Stimulated activated CD4-positive, alpha-beta T cell treated with anti-CD3 and anti-CD28 coated beads, TNF-alpha, amount 100 ng/mL, for 1 hour (primary cell): ENCODE data around the gene LRRC8D.

Experiments
- DNase-seq, 3 donors: peaks; one replicate each; pipeline ENCODE4 v3.0.0-alpha.2; 2020; ENCODE audit warnings: low read depth in 3 of 3, low spot score in 1 of 3

Gene LRRC8D

DNA sequence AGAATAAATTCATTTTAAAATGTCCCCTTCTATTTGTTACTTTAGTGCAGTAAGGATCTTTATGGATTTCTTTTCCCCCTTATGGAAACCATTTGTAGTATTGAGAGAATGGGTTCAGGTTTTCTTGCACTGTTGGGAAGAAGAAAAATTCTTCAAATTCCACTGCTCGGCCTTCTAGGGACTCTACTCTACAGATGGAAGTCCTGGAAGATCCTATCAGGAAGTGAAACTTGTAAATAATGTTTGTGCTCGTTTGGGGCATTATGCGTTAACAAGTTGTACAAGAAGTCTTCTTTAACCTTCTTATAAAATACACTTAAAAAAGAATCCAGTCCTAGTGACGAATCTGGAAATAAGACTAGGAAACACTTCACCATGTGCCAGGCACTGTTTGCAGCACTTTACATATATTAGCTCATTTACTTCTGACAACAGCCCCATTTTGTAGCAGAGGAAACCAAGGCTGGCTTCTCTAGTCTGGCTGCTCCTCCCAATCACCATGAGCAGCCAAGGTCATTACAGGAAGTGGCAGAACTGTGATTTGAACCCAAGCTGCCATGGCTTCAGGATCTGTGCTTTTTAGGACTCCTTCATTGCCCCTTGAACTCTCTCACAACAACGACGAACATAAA, 11.8 kb downstream of the LRRC8D start:
- no peak for DNase-seq

DNA sequence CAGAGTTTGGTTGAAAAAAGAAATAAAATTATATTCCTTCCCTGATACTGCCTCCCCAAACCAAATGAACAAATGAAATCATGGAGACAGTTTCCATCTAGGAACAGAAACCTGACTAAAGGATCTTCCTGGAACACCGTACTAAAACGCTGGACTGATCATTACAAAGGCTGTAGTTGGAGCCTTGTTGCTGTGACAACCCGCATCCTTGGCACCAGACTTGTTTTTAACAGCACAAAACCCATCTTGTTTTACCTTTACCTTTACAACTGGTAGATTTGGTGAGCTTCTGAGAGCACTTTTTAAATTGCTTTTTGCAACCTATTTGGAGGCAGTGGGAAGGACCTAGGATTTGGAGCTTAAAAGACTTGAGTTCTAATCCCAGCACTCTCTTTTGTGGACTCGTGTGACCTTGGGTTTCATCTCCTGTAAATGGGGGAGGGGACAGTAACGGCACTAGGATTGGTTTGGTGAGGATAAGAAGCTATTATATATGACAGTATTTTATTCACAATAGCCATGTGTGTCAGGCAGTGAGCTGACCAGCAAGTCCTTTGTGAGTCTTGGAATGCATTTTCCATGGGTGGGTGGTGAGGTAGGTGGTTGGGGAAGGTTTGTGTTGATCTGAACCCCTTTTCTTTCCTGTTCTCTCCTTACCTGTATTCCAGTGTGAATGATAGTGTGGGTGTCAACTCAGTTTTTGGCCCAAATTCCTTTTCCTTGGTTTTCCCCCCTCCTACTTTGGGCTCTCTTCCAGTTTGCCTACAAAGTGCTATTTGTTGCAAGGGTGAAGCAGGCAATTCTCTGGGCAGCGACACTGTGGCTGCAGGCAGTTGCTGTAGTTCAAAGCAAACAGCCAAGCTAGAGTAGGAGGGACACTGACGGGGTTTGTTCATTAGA, 12.6 kb downstream of the LRRC8D start:
- DNase-seq, result no peak

DNA sequence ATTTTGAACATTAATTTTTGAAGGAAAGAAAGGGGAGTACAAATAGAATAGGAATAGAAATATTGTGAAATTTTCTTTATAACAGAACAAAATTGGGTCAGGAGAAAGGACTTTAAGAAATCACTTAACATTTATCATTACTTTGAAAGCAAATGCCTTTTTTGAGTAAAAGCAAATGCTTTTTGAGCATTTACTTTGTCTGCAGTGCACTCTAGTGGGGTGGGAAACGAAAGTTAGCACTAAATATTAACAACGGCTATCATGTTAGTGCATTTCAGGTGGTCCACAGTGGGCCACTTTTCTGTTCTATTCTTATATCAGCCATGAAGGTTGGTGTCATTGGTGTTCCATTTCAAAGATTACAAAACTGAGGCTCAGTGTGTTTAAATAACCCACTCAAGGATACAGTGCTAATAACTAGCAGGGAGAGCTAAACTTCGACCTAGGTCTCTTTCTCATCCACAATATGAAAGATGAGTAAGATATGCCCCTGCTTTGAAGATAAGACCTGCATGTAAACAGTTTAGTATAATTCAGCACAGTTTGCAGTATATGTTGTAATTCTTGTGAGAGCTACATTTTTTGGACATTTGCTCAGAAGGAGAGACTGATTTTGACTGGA, 13.4 kb downstream of the LRRC8D start:
- DNase-seq, result no peak

DNA sequence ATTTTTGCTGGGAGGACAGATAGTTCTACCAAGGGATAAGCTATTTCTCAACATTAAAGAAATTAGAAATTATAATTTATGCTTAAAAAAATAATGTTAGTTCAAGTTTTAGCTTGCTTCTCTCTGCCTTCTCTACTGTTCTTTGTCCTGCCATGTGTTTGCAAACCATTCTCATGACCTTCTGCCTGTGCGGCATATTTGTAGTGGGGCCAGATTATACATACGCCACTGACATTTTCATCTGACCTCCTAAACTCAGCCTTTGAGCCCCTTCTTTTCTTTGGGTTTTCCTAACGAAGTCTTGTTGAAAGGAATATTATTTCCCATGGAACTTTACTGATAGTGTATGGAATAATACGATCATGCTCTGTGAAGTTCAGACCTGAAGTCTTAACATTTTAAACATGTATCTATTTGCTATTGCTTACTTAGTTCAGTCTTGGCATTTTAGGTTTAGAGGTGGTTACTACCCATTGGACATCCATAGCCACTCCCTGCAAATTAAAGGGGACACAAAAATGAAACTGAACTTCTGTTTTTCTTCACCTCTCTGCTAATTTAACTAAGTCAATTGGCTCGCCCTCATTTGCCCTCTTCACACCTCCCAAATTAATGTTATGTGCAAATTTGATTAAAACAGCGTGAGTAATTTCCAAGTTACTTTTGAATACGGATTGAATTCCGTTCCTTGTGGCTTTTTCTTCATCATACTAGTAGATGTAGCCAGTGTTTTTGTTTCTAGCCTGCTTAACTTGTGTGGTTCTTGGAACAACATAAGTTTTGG, 15.6 kb downstream of the LRRC8D start:
- no peak for DNase-seq

DNA sequence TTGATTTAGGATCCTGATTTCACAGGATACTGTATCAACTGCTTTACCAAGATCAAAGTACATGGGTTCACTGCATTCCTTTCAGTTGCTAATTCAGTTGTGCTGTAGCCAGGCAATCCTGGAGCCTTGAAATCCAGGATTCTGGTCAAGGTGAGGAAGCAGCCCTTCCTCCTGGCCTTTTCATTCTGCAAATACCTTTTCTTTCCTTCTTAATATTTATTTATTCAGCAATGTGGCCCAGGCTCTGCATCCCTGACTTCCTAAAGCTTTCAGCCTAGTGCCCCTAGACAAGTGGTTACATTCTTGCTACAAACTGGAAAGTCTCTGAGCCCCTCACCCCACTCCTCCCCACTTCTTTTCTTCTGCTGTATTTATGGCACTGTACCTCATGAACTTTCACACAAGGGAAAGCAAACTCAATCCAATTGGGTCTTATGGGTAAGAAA, 16.2 kb downstream of the LRRC8D start:
- no peak for DNase-seq

DNA sequence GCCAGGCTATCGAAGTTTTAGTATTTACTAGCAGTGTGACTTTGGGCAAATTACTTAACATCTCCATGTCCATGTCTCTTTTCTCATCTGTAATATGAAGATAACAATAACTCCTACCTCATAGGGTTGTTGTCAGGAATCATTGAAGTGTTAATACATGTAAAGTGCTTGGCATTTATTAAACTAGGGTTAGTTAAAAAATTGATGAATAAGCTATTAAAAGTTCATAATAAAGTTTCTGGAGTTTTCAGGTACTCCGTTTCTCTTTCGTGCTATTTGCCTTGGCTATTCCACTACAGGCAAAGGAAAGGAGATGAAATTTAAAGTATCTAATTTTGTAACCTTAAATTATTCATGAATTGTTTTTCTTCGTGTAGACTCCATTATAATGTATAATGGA, 16.7 kb downstream of the LRRC8D start:
- DNase-seq, result no peak

DNA sequence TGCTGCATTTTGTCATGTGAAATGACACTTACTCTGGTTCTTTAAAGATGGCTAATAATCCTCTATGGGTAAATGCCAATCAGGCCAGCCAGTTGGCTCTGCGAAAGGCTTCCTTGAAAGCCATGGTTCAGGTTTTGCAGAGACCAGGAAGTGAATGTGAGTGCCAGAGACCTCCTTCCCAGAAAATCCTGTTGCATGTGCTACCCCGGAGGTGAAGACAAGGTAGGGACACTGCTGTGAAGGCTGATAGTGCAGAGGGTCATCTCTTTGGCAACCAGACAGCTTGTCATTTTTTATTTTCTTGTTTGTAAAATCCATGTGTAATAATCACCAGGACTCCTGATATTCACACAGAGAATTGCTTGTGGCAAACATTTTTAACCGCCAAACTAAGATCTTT, 18.7 kb downstream of the LRRC8D start:
- no peak for DNase-seq

DNA sequence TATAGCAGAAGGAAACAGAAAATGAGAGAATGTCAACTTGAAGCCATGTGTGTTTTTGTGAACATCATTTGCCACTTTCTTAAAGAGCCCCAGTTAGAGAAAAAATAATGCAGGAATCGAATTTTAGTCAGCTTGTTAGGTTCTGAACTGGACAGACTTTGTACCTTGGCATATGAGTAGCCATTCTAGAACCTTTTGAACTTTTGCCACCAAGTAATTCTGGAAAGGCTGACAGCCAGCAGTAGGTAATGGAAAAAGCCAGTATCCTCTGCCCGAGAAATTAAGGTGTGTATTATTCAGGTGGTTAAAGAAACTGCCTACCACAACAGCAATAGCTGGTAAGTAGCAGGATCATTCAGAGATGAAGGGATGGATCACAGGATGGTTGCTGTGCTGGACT, 20.7 kb downstream of the LRRC8D start:
- DNase-seq, result no peak

DNA sequence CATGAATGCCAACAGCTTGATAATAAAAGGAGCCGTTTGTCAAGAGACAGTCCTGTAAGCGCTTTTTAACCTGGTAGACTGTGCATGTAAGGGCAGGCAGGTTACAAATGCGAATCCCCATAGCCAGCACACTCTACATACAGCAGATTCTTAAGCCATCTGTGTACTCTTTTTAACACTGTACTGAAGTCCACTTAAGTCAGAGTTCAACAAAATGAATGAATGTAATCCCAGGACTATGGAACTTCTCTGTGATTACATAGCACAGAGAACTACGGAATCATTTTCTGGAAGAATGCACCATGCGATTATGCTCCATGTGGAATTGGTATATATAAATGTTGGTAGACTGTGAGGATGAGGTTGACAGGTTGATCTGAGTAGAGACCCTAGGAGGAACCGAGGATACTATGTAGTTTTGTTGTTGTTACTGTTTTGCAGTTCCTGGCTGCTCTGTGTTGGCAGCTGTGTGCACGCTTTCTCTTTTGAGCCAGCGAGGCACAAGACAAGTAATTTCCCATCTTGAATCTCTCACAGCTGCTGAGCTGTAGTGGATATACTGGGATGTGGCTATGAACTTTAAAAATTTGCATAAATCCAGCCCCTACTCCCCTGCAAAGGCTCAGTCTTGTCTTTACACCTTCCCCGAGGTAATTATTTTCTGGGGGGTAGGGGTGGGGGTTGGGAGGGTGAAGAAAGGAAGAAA, 21.9 kb downstream of the LRRC8D start:
- DNase-seq, result no peak

DNA sequence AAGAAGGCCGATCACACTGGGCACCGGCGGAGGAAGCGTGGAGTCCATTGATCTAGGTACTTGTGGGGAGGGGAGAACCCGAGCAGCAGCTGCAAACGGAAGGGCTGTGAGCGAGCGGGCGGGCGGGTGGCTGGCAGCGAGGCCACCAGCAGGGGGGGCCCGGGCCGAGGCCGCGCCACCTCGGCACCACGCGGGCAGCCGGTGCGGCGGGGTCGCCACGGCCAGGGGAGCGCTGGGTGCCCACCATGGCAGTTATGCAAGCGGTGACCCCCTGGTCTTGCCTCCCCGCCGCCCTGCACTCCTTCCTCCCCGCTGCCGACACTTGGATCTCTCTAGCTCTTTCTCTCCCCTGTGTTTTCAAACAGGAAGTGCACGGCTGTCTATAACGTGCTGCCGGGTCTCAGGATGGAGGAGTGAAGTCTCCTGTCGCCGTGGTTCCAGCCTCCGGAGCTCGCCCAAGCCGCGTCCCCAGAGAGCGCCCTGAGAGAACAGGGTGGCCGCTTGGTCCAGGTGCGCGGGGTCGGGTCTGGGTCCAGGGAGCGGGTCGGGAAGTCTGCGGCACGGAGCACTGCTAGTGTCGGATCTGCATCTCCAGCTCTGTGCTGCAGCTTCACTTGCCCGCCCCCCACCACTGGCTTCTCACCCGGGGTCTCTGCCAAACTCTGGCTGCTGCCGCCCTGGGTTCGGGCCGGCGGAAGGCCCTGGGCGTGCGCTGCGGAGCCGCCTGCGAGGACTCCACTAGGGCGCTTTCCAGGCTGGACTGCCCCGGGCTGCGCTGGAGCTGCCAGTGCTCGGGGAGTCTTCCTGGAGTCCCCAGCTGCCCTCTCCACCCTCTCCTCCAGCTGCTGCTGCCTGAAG, 22.7 kb downstream of the LRRC8D start:
- DNase-seq, result peak; percentile 46 to 71 (median 59)

DNA sequence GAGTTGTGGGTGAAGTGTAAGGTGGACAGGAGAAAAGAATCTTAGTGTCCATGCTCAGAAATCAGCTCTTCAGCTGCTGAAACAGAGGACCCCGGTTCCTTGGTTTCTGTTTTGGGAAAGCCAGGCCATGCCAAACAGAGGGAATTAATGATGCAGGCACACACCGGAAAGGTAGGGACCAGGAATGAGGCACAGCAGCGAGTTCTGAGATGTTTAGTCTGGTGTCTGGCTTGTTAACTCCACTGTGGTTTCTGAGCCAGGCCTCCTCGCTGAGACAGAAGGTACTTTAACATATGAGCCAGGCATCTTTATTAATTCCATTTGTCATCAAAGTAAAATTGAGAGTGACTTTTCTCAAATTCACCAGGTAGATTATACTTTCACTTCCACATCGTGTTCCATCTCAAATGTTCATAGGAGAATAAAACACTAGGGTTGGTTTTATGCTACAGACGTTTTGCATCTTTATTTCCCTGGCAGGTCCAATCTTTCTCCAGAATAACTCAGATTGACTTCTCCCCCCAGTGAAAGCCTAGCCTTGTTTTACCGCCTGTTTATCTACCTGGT, 23.5 kb downstream of the LRRC8D start:
- DNase-seq, result peak in 1 of 3 donors; percentile 36

DNA sequence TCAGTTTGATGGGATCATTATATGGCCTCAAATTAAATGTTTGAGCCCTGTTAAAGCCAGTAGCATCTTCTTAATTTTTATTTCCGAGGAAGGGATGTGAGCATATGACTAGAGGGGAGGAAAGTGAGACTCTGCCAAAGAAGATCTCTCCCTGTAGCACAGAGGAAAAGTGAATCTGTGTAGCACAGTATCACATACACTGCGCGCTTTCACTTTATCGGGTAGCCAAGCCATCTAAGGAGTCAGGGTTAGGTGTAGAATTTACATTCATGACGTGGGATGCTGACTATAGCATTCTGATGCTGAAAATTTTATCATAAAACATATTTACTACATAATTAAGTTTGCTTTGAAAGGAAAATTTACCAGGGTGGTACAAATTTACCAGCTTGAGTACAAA, 24.0 kb downstream of the LRRC8D start:
- no peak for DNase-seq

DNA sequence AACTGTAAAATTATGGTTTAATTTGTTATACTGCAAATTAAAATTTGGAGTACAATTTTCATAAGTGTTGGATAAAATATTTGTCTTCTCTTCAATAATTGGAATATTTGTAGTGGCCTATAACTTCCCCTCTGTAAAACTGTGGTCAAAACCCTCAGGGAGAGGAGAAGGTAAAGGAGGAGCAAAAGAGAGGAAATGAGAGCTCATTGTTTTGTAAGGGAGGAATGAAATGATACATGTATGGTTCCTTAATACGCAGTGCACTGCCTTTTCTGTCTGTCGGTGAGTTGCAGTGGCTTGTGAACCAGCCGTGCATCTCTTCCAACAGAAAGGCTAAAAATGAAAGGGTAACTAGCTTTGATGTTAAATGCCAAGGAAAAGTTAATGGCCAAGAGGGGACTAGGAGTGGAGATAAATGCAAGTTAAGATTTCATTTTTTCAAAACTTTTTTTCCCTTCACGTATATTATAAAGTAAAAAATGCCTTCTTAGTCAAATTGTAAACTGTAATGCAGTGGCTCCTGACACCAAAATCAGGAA, 26.4 kb downstream of the LRRC8D start:
- no peak for DNase-seq

DNA sequence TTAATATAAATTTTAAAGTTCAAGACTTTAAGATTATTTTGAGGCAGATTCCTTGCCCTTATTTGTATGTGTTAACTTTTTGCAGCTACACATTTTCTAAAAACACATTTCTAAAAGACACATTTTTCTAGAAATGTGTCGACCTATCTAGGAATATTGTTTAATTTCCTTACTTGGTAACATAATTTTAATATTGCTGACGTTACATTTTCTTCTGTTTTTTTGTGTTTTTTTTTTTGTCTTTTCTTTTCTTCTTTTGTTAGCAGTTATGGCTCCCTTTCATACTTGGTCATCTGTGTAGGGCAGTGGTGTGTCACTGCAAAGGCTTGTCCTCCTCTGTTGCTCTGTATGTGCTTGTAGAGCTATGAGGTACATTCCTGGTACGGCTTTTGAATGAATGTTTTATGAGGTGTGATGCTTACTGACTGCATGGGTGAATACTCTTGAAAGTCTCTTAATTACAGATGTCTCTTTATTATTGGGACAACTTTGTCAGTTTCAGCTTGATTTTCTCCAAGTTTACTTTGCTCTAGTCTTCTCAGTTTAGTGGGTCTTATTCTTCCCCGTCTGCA, 30.1 kb downstream of the LRRC8D start:
- no peak for DNase-seq

DNA sequence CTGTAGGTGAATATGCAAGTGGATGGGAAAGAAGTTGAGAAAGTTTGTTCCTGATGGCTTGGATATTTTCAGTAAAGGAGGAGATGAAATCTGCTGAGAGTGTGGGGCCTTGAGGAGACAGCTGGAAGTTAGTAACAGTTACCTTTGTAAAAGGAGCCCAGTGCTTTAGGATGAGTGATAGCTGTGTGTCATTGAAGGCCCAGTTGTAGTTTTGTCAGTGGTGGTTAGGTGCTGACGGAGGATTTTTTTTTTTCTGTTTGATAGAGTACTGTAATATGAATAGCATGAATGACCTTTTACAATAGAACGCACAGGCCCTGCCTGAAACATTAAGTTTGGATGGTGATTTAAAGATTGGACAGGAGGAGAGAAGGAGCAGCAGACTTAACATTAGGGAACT, 33.3 kb downstream of the LRRC8D start:
- no peak for DNase-seq

DNA sequence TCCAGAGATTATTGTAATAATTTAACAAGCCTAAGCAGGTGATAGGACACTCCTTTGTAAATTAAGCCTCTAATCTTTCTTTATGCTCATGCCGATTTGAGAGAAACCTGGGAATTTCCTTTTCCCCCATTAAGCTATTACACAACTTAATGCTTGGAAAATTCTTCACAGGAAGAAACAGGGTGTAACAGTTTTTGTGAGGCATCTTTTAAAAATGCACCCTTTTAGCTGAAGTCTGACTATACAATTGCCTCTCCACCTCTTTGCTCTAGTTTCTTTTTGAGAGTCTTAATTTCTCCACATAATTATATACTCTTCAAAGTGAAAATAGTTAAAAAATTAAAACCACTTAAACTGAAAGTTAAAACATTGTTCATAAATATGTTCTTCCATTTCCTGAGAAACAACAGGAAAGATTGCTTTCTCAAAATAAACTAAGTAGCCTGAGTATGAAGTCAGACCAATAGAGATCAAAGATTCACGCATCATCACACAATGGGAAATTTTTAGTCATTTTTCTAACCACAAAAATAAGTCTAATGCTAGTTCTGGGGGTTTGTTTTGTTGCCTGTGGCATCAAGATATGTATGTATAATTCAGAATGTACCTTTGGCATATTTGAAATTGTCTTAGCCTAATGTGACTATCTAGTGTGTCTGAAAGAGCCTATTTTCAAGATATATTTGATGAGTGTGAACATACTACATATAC, 34.7 kb downstream of the LRRC8D start:
- no peak for DNase-seq

DNA sequence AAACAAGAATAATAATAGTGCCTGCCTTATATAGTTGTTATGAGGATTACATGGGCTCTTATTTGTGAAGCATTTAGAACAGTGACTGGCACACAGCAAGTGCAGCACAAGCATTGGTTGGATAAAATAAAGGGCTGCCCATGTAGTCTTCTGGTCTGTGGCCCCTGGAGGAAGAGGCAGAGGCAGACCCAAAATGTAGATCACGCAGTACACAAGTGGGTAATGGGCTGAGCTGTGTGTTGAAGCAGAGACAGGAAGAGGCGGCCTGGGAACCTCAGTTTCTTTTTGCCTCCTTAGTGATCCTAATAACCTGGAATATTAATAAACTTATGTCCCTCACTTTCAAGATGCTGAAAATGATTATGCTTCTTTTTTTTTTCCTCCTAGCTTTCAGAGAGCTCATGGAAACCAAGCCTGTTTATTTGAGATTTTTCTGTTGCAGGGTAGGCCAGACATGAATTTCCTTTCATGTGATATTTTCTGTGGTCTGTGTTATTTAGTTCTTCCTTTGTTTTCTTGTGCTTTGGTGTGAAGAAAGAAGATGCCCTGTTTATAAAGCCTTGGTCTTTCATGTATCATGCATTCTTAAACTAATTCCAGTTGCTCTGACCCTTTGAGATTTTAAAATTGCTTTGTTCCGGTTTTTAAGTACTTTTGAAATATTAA, 42.5 kb downstream of the LRRC8D start:
- DNase-seq, result no peak
